ENCODE measurements around the gene MLLT3.
"Not testable (repeated sequence)": the region's sequence is repeated elsewhere in the genome, so short reads cannot be mapped to it uniquely, and the experiment has no call there.

MLLT3 gene

DNA sequence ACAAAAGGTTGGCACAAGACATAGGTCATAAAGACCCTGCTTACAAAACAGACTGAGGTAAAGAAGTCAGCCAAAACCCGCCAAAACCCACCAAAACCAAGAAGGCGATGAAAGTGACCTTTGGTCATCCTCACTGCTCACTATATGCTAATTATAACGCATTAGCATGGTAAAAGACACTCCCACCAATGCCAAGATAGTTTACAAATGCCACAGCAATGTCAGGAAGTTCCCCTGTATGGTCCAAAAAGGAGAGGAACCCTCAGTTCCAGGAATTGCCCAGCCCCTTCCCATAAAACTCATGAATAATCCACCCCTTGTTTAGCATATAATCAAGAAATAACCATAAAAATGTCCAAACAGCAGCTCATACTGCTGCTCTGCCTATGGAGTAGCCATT is 27.7 kb downstream of the MLLT3 start:
- H3K27ac ChIP-seq: no peak overlapping the region
- ChIA-PET CTCF (no interaction called here), POLR2A (ENCODE audit: low non-redundant PET) (no interaction called here)
- TF ChIP-seq, protein P1, sequence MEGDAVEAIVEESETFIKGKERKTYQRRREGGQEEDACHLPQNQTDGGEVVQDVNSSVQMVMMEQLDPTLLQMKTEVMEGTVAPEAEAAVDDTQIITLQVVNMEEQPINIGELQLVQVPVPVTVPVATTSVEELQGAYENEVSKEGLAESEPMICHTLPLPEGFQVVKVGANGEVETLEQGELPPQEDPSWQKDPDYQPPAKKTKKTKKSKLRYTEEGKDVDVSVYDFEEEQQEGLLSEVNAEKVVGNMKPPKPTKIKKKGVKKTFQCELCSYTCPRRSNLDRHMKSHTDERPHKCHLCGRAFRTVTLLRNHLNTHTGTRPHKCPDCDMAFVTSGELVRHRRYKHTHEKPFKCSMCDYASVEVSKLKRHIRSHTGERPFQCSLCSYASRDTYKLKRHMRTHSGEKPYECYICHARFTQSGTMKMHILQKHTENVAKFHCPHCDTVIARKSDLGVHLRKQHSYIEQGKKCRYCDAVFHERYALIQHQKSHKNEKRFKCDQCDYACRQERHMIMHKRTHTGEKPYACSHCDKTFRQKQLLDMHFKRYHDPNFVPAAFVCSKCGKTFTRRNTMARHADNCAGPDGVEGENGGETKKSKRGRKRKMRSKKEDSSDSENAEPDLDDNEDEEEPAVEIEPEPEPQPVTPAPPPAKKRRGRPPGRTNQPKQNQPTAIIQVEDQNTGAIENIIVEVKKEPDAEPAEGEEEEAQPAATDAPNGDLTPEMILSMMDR (conservative IDR thresholded peaks at IDR 0.05; ENCODE audit: low read depth): no peak
- no peak for DNase-seq (ENCODE audit: low spot score)

DNA sequence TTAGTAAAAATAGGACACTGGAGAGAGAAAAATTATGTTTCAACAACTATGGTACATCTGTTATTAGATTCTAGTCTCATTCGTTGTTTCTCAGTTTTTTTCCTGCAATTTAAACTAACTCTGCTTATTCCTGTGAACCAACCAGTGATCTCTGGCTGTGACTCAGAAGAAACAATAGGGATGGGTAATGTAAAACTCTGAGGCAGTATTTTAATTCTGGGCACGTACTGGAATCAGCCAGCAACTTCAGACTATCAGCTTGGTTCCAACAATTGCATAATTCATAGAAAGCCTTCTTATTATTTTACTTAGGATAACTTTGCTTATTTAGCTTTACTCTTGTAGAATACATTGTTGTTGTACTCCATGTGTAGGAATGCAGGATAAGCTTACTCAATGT is 28.8 kb downstream of the MLLT3 start:
- ChIA-PET CTCF (interaction anchor here (0.6 kb wide), 1 partner anchor 945 kb away, joined by 4 read pairs; no protein-coding TSS in a partner anchor), POLR2A (ENCODE audit: low non-redundant PET) (no interaction called here)
- no peak overlapping the region for H3K27ac ChIP-seq
- TF ChIP-seq, protein P1 (conservative IDR thresholded peaks at IDR 0.05; ENCODE audit: low read depth): no peak
- no peak for DNase-seq (ENCODE audit: low spot score)

DNA sequence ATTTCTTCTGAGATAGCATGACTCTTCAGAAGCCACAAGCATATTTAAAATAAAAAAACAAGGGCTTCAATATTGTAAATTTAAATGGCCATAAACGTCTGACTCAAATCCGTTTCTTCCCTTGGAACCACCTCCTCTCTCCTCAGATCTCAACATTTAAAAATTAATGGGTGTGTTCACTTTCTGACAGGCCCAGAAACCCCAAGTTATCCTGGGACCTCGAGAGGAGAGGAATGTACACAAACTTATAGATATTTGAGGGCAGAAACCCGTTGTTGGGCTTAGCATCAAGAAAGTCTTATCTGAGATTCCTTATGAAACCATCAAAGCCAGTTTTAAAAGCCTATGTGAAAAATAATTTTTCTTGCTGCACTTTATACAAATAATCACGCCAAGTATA is 29.2 kb downstream of the MLLT3 start:
- H3K27ac ChIP-seq: no peak overlapping the region
- DNase-seq (ENCODE audit: low spot score): no peak
- POLR2A ChIA-PET (ENCODE audit: low non-redundant PET): no interaction called here
- CTCF ChIA-PET: interaction anchor here (0.6 kb wide), 1 partner anchor 944 kb away, joined by 4 read pairs; no protein-coding TSS in a partner anchor
- TF ChIP-seq, protein P1 (conservative IDR thresholded peaks at IDR 0.05; ENCODE audit: low read depth): no peak

DNA sequence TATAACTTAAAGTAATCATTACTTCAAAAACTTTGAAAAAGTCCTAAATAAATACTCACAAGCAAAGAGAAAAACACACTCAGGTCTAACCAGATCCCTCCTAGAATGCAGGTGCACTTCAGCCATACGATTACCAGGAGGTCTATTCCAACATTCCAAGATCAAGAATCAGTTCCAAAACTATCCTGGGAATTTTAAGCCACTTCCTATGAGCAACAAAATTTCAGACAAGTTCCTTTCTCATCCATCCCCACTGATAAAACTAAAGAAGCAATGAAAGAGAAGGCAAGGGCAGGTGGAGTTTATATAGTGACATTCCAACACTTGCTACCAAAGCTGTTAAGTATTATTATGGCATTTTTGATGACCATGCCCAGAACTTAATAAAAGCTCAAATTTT is 29.6 kb downstream of the MLLT3 start:
- H3K27ac ChIP-seq: no peak overlapping the region
- ChIA-PET POLR2A (ENCODE audit: low non-redundant PET) (no interaction called here), CTCF (no interaction called here)
- DNase-seq (ENCODE audit: low spot score): peak; percentile 16
- TF ChIP-seq, protein P1 (conservative IDR thresholded peaks at IDR 0.05; ENCODE audit: low read depth): no peak

DNA sequence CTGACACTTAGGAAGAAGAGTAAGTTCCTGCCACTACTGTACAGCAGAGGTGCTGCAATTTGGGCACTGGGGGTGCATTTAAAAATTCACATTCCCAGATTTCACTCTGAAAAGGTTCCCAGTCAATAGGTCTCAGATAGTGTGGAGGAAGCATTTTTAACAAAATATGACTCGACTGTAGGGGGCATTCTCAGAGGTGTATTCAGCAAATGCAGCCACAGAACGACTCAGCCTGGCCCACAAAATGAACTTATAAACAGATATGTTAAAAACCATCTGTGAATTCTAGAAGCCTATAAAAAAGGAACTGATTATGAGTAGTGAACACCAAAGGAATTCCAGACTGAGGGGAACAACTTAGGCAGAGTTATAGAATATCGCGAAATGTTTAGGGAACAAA is 31.1 kb downstream of the MLLT3 start:
- no peak for DNase-seq (ENCODE audit: low spot score)
- ChIA-PET POLR2A (ENCODE audit: low non-redundant PET) (no interaction called here), CTCF (no interaction called here)
- TF ChIP-seq, protein P1 (conservative IDR thresholded peaks at IDR 0.05; ENCODE audit: low read depth): no peak
- no peak overlapping the region for H3K27ac ChIP-seq

DNA sequence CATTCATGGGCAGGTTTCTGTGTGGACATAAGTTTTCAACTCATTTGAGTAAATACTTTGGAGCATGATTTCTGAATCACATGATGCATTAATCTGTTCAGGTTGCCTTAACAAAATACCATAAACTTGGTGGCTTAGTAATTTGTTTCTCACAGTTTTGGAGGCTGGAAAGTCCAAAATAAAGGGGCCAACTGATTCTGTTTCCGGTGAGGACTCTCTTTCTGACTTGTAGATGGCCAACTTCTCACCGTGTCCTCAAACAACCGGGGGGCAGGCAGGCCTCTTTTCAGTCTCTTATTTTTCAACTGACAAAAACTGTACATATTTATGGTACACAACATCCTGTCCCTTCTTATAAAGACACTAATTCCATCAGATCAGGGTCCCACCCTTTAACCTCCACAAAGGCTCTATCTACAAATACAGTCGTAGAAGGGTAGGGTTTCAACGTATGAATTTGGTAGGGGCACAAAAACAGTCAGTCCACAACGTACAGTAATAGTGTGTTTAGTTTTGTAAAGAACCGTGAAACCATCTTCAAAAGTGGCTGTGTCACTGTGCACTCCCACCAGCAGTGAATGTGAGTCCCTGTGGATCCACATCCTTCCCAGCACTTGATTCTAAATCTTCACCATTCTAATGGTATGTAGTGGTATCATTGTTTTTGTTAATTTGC is 37.2 kb downstream of the MLLT3 start:
- no peak overlapping the region for H3K27ac ChIP-seq
- no peak for DNase-seq (ENCODE audit: low spot score)
- POLR2A ChIA-PET (ENCODE audit: low non-redundant PET): no interaction called here
- TF ChIP-seq, protein P1 (conservative IDR thresholded peaks at IDR 0.05; ENCODE audit: low read depth): no peak
- CTCF ChIA-PET: no interaction called here

DNA sequence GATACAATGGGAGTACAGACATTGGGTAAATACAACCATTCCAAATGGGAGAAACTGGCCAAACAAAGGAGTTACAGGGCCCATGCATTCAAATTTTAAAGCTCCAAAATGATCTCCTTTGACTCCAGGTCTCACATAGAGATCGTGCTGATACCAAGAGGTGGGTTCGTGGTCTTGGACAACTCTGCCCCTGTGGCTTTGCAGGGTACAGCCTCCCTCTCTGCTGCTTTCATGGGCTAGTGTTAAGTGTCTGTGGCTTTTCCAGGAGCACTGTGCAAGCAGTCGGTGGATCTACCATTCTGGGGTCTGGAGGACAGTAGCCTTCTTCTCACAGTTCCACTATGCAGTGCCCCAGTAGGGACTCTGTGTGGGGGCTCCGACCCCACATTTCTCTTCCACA is 39.2 kb downstream of the MLLT3 start:
- POLR2A ChIA-PET (ENCODE audit: low non-redundant PET); CTCF ChIA-PET: not testable (repeated sequence)

More for the DNA sequence above, 39.2 kb downstream of the MLLT3 start:
- H3K27ac ChIP-seq; DNase-seq (ENCODE audit: low spot score): not testable (repeated sequence)
